Left lung (tissue), 10 donors: ENCODE measurements around the gene PADI2. TPM values are rescaled to one million over a fixed set of nuclear protein-coding genes. Genes with fewer than 3 reads are reported as not detected.
A peak's percentile ranks its signal among the peaks of the same experiment; 100 is the strongest.

Experiments used
- ATAC-seq: fragments of 200-7000 bp; cut with Tn5 transposase; one replicate; pipeline ENCODE4 v1.9.1; 2020; ENCODE audit warnings: moderate library complexity
- DNase-seq, 4 donors: peaks; one replicate each; pipeline ENCODE4 v3.0.0-alpha.2; 2013 to 2020
- H3K27ac ChIP-seq, 2 donors: fragments of 200-600 bp; sonication (generic) in 1 of 2; one replicate each; pipeline versions ENCODE4 v1.5.0 to v1.8.0; 2020 to 2021
- H3K27me3 ChIP-seq, 2 donors: fragments of 200-600 bp; sonication (generic) in 1 of 2; one replicate each; pipeline versions ENCODE4 v1.5.0 to v1.8.0; 2020 to 2021
- H3K36me3 ChIP-seq, 2 donors: fragments of 200-600 bp; sonication (generic) in 1 of 2; one replicate each; pipeline versions ENCODE4 v1.5.0 to v1.8.0; 2020 to 2021
- H3K4me1 ChIP-seq, 2 donors: fragments of 200-600 bp; one replicate each; pipeline ENCODE4 v1.8.0; 2021
- H3K4me3 ChIP-seq, 2 donors: fragments of 200-600 bp; sonication (generic) in 1 of 2; one replicate each; pipeline versions ENCODE4 v1.5.0 to v1.8.0; 2020 to 2021; ENCODE audit warnings: mild to moderate bottlenecking in 1 of 2
- H3K9me3 ChIP-seq, 2 donors: fragments of 200-600 bp; sonication (generic) in 1 of 2; one replicate each; pipeline versions ENCODE4 v1.5.0 to v1.8.0; 2020 to 2021
- CTCF ChIP-seq, 2 donors: fragments of 200-600 bp; sonication (generic) in 1 of 2; IDR thresholded peaks; one replicate each; pipeline versions ENCODE4 v1.5.0 to v1.8.0; 2021; ENCODE audit warnings: antibody characterized with exemption in 2 of 2
- intact Hi-C, 2 donors: fragments of 100-400 bp; cut with DNase I; formaldehyde crosslinking; loops; one replicate each; pipeline versions ENCODE4 v1.11.2 to v1.14.2; 2022
- polyA plus RNA-seq, 6 donors: library from polyadenylated mRNA; unstranded; fragments of 120-200 nt; gene quantifications; one replicate each; pipeline ENCODE4 v1.2.1, GENCODE V29; 2013; ENCODE audit not compliant: insufficient read length in 6 of 6
- total RNA-seq, 2 donors: library from RNA; stranded (reverse); fragmentation: NEBNext Ultra II Directional; extraction: Animal tissue kit (Norgen Biotek cat#: 25700); gene quantifications; one replicate each; pipeline ENCODE4 v1.2.1, GENCODE V29; 2021
- donor health status: DM: no; HTN: yes; CAD: no.
- donor health status: DM: no; HTN: no; CAD: no.

The PADI2 gene
- total and polyA plus RNA-seq, 8 donors: 2.2 to 35.4 (median 10.6) TPM

- no peak for DNase-seq
- TF ChIP-seq CTCF (IDR thresholded peaks at IDR 0.05): peak in 1 of 2 donors; percentile 54
- Histone ChIP-seq H3K27me3 (no peaks in the 10 kb centered on the region), H3K27ac (peak overlapping the region in 1 of 2 donors; percentile 24), H3K36me3 (peaks cover 0 to 26% of the 10 kb centered on the region in 2 donors), H3K4me3 (no peak overlapping the region), H3K9me3 (no peaks in the 10 kb centered on the region), H3K4me1 (peaks cover 0 to 5% of the 10 kb centered on the region in 2 donors)
- ATAC-seq: peak; percentile 48
- intact Hi-C loops: no loop called here
Observed at GRCh38 chr1:17075470-17076255, 43.6 kb downstream of the PADI2 start.

GRCh38 chr1:17071794-17072193, 47.5 kb downstream of the PADI2 start:
- H3K4me3 ChIP-seq: no peak overlapping the region
- peaks cover 0 to 19% of the 10 kb centered on the region in 2 donors for H3K4me1 ChIP-seq
- no peak for TF ChIP-seq CTCF (IDR thresholded peaks at IDR 0.05)
- ATAC-seq: no peak
- no peak overlapping the region for H3K27ac ChIP-seq
- no peak for DNase-seq
- H3K9me3 ChIP-seq: no peaks in the 10 kb centered on the region
- H3K27me3 ChIP-seq: no peaks in the 10 kb centered on the region
- peaks cover 0 to 28% of the 10 kb centered on the region in 2 donors for H3K36me3 ChIP-seq
- intact Hi-C loops: no loop called here

GRCh38 chr1:17070163-17070525, 49.1 kb downstream of the PADI2 start:
- H3K36me3 ChIP-seq: peaks cover 0 to 28% of the 10 kb centered on the region in 2 donors
- TF ChIP-seq CTCF (IDR thresholded peaks at IDR 0.05): no peak
- H3K9me3 ChIP-seq: peaks cover 0 to 2% of the 10 kb centered on the region in 2 donors
- ATAC-seq (no peak), DNase-seq (no peak)
- H3K27ac ChIP-seq: no peak overlapping the region
- H3K4me1 ChIP-seq: peaks cover 0 to 33% of the 10 kb centered on the region in 2 donors
- intact Hi-C loops: no loop called here
- no peak overlapping the region for H3K4me3 ChIP-seq
- H3K27me3 ChIP-seq: no peaks in the 10 kb centered on the region

- DNase-seq (no peak), ATAC-seq (no peak)
- intact Hi-C loops: no loop called here
- H3K4me1 ChIP-seq: peaks cover 0 to 33% of the 10 kb centered on the region in 2 donors
- no peak overlapping the region for H3K4me3 ChIP-seq
- H3K9me3 ChIP-seq: peaks cover 0 to 3% of the 10 kb centered on the region in 2 donors
- TF ChIP-seq CTCF (IDR thresholded peaks at IDR 0.05): no peak
- H3K27me3 ChIP-seq: no peaks in the 10 kb centered on the region
- no peak overlapping the region for H3K27ac ChIP-seq
- H3K36me3 ChIP-seq: peaks cover 0 to 22% of the 10 kb centered on the region in 2 donors
Observed at GRCh38 chr1:17069452-17070162, 49.6 kb downstream of the PADI2 start.

GRCh38 chr1:17068789-17069188, 50.5 kb downstream of the PADI2 start:
- no peak for DNase-seq
- no peak for TF ChIP-seq CTCF (IDR thresholded peaks at IDR 0.05)
- Histone ChIP-seq H3K4me1 (peaks cover 0 to 33% of the 10 kb centered on the region in 2 donors), H3K27ac (peak overlapping the region in 1 of 2 donors; percentile 92), H3K36me3 (peaks cover 0 to 20% of the 10 kb centered on the region in 2 donors), H3K4me3 (no peak overlapping the region), H3K27me3 (no peaks in the 10 kb centered on the region), H3K9me3 (peaks cover 0 to 3% of the 10 kb centered on the region in 2 donors)
- intact Hi-C loops: no loop called here
- no peak for ATAC-seq
